CMK (cell line): Measurements from ENCODE around the gene BRI3BP.
"Not testable (repeated sequence)": the region's sequence is repeated elsewhere in the genome, so short reads cannot be mapped to it uniquely, and the experiment has no call there.

Experiments used
- DNase-seq: peaks from one replicate; pipeline ENCODE4 v3.0.0-alpha.2; 2010; ENCODE audit warnings: low read depth

BRI3BP gene

DNA sequence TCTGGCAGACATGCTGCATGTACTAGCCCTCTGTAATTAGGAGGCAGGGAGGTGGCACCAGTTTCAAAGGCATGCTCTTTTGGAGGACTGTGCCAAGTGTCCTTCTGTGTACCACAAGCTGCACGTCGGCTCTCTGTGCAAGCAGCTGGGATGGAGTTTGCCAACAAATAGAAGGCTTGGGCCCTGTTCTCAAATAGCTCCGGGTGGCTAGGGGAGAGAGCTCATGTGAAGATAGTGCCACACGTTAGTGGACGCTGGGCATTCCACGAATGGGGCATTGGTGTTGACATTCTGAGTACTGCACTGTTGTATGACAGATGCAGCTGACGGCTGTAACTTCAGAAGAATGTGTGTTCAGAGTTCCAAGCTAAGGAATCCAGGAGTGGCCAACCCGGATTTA is 76.2 kb downstream of the BRI3BP start:
- DNase-seq = no peak

DNA sequence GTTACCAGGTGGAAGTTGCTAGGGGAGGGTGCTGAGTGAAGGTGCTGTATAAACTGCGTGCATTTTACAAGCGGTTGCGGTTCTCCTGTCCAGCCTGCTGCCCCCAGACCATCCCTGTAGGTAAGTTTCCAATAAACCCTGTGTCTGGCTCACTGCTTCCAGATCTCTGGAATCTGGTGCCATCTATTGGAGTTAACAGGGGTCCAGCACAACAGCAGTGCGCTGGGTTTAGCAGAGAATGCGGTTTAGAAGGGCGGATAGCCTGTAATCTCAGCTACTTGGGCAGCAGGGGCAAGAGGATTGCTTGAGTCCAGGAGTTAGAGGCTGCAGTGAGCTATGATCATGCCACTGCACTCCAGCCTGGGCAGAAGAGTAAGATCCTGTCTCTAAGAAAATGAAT is 76.7 kb downstream of the BRI3BP start:
- DNase-seq = no peak

DNA sequence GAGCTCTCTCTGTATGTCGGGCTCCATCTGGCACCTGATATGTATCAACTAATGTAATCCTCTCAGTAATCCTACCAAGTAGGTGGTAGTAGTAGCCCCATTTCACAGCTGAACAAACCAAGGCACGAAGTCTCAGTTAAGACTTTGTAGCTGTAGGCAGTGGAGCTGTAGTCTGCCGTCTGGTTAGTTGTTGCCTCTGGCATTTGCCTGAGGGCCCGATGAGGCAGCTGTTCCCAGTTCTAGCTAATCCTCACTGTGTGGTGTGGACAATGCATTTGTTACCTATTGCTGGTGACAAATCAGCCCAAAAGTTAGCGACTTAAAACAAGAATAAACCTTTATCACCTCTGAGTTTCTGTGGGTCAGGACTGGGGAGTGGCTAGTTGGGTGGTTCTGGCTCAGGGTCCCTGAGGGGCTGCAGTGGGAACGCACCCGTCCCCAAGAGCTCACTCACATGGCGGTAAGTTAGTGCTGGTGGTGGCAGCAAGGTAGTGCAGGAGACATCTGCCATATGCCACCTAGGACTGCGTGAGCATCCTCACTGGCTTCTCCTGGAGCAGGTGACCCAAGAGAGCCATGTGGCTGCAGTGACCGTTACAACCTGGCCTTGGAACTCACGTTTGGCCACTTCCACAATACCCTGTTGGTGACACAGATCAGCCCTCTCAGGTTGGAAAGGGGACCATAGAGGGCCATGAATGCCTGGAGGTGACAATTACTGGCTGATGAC is 77.4 kb downstream of the BRI3BP start:
- no peak for DNase-seq

DNA sequence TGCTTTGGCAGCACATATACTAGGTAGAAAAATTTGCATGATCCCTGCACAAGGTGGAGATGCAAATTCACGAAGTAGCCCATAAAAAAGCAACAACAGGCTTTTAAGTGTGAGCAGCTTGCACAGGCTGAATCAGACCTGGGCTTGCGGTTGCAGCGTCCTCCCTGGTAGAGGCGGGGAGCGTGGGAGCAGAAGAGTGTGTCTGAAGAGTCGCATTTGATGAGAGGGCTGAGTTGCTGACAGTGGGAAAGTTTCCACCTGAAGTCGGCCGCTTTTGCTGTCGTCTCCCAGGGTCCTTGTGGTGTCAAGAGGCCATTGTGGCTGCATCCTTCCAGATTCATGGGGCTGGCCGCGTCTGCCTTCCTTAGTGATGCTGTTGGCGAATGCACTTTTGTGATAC is 78.0 kb downstream of the BRI3BP start:
- no peak for DNase-seq

DNA sequence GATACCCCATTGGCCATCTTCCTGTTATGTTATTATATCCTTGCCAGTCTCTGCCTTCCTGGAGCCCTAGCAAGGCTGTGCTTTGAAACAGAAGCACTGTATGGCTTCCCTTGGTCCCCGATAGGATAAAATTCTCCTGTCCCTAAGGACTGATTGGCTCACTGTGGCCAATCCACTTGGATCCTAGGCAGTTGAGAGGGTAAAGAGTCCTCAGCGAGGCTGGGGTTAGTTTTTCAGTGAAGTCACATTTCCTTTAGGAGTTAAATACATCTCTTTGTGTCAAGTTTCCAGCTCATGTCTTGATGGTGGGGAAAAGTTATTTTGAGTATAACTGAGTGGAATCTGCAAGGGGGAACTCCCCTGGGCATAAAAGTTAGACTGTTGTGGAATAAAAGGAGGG is 79.1 kb downstream of the BRI3BP start:
- DNase-seq = no peak

DNA sequence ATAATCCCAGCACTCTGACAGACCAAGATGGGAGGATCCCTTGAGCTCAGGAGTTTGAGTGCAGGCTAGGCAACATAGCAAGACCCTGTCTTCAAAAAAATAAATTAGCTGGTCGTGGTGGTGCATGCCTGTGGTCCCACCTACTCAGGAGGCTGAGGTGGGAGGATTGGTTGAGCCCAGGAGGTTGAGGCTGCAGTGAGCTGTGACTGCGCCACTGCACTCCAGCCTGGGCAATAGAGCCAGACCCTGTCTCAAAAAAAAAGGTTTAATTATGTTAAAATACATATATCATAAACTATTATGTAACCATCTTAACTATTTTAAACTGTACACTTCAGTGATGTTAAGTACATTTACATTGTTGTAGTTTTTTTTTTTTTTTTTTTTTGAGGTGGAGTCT is 80.8 kb downstream of the BRI3BP start:
- not testable (repeated sequence) for DNase-seq

DNA sequence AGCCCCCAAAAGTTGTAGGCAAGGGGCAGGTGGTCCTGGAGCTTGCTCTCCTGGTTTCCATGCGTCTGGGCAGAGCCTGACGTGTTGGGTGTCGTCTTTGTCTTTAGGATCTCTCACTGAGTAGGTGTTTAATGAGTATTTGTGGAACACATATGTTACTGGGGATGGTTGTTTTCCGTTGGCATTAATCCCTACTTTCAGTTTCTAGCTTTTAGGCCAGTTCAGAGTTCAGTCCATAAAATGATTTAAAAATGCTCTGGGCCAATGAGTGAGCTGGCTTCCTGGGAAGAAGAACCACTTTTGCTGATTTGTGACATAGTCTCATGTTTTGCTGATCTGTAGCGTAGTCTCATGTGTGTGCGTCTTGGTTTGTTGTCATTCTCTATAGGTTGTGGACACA is 82.7 kb downstream of the BRI3BP start:
- no peak for DNase-seq

- no peak for DNase-seq
Measured at GRCh38 chr12:125079084-125079483, 85.6 kb downstream of the BRI3BP start.

GRCh38 chr12:125079648-125080645 is 86.5 kb downstream of the BRI3BP start:
- no peak for DNase-seq
